Hepatocyte (in vitro differentiated cells): ENCODE data around the gene GCGR.

ENCODE experiments used
- EZH2 ChIP-seq: fragments of 200-600 bp; sonication (generic); IDR thresholded peaks from 2 replicates; pipeline ENCODE4 v1.6.1; 2016; ENCODE audit warnings: antibody characterized with exemption, mild to moderate bottlenecking, borderline replicate concordance
- TF ChIP-seq, protein P1 (sequence below): fragments of 200-600 bp; sonication (generic); IDR thresholded peaks from 2 replicates; pipeline ENCODE4 v1.5.1; 2016; ENCODE audit warnings: antibody characterized with exemption, mild to moderate bottlenecking; ENCODE audit not compliant: poor library complexity

DNA sequence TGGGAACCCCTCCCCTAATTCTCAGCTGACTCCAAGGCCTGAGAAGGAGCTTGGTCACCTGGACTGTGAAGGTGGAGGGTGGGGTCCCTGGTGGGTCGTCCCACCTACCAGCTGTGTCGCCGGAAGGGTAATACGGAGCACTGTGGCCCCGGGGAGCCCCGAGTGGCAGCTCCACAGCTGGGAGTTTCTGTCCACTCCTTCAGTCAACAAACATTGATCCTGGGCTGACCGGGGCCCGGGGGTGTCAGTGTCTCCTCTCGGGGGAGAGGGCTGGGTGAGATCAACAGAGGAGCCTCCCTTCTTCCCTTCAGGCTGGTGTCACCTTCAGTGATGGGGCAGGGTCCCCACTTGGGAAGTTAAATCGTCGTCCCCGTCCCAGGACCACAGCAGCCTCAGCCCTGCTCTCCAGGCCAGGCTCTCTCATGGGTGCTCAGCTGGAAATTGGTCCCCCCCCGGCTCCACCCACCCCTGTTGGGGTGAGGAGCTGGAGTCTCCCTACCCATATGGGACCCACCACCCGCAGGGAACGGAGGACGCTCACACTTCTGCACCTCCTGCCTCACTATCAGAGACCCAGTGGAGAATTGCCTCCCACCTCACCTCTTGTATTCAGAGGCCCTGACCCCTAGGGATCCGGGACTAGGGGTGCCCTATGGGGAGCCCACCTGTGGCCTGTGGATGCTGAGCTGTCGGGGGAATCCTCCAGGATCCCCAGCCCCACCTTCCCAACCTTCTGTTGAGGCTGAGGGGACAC lies 1.9 kb downstream of the GCGR start:
- TF ChIP-seq, protein P1, sequence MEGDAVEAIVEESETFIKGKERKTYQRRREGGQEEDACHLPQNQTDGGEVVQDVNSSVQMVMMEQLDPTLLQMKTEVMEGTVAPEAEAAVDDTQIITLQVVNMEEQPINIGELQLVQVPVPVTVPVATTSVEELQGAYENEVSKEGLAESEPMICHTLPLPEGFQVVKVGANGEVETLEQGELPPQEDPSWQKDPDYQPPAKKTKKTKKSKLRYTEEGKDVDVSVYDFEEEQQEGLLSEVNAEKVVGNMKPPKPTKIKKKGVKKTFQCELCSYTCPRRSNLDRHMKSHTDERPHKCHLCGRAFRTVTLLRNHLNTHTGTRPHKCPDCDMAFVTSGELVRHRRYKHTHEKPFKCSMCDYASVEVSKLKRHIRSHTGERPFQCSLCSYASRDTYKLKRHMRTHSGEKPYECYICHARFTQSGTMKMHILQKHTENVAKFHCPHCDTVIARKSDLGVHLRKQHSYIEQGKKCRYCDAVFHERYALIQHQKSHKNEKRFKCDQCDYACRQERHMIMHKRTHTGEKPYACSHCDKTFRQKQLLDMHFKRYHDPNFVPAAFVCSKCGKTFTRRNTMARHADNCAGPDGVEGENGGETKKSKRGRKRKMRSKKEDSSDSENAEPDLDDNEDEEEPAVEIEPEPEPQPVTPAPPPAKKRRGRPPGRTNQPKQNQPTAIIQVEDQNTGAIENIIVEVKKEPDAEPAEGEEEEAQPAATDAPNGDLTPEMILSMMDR: no peak
- TF ChIP-seq EZH2: no peak
